HG02610 (cell line): ENCODE data around the gene ENOSF1.

Experiments
- ATAC-seq: cut with Tn5 transposase; IDR thresholded peaks from one replicate; pipeline ENCODE4 v1.9.1; 2021; ENCODE audit warnings: mild to moderate bottlenecking, moderate library complexity; ENCODE audit not compliant: unreplicated experiment

ENOSF1 gene

DNA sequence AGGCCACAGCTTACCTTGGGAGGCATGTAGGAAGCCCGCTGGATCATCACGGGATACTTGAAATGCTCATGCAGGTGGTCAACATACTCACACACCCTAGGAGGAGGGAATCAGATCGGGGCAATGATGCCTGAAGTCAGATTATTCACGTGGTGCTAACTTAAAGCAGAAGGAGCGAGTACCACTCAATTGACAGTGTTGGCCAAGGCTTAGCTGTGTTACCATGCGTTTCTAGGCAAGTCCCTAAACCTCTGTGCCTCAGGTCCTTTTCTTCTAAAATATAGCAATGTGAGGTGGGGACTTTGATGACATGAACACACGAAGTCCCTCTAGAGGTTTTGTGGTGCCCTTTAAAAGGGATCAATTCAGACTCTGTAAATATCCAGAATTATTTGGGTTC is 37.1 kb downstream of the ENOSF1 start:
- ATAC-seq: no peak

DNA sequence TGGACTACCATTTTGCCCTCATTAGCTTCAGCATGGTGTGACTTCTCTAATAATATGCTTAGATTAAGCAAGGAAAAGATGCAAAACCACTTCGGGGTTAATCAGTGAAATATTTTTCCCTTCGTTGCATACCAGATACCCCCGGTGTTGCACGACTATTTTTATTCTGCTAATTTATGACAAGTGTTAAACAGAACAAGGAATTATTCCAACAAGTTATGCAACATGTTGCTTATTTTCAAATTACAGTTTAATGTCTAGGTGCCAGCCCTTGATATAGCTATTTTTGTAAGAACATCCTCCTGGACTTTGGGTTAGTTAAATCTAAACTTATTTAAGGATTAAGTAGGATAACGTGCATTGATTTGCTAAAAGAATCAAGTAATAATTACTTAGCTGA is 38.7 kb downstream of the ENOSF1 start:
- no peak for ATAC-seq

GRCh38 chr18:673317-673716 is 39.1 kb downstream of the ENOSF1 start:
- ATAC-seq: no peak

DNA sequence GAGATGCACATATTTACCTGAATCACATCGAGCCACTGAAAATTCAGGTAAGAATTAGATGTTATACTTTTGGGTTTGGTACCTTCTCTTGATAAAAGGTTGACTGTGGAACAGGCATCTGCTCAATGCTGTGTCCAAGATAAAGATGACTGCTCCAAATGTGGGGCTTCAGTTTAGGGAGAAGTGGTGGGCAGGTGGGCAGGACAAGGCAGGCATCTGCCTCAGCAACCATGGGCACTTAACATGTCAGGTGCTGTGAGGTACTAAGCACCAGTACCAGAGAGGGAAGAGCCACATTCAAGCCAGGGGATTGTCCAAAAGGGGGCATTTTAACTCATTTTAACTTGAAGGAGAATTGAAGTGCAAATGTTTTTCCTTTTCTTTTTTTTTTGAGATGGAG is 41.0 kb downstream of the ENOSF1 start:
- ATAC-seq: no peak

DNA sequence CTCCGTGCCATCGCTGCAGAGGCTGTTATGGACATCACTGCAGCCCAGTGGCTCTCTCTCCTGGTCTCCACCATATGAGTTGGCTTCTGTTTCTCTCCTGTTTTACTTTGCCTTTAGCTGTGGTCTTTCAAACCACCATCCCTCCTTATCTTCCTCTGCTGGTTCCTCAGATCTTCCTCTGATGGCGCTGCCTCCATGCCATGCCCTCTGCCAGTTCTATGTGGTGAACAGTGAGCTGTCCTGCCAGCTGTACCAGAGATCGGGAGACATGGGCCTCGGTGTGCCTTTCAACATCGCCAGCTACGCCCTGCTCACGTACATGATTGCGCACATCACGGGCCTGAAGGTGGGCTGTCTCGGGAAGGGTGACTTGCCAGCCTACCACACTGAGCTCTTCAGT is 41.9 kb downstream of the ENOSF1 start:
- no peak for ATAC-seq

- ATAC-seq: peak; percentile 74
These were observed 43.4 kb downstream of the ENOSF1 start for GRCh38 chr18:669077-669476.

GRCh38 chr18:668260-668659 is 44.2 kb downstream of the ENOSF1 start:
- no peak for ATAC-seq

DNA sequence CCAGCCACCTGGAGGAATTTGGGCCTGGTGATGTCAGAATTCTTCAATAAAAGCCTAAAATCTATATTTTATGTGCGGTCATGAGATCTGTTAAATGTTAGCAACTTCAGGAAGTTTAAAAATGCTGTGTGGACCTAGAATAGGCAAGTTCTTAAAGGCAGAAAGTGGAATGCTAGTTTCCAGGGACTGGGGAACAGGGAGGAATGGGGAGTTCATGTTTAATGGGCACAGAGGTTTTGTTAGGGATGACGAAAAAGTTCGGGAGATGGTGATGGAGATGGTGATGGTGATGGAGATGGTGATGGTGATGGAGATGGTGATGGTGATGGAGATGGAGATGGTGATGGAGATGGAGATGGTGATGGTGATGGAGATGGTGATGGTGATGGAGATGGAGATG is 45.8 kb downstream of the ENOSF1 start:
- no peak for ATAC-seq

DNA sequence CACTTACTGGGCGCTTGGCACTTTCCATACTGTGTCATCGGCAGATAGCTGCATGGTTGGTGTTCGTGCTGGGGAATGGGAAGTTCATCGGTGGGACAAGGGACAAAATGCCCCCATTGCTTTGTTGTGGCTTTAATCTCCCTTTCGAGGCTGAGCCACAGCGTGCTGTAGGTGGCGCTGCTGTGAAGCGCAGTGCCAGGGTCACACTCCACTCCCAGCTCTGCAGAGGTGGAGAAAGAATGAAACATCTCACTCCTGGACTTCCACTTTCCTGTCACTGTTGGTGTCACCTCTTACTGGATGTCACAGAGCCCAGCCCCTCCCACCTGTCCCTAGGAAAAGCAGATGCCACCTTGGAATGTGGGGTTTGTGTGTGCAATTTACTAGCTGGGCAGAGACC is 46.3 kb downstream of the ENOSF1 start:
- ATAC-seq: no peak

DNA sequence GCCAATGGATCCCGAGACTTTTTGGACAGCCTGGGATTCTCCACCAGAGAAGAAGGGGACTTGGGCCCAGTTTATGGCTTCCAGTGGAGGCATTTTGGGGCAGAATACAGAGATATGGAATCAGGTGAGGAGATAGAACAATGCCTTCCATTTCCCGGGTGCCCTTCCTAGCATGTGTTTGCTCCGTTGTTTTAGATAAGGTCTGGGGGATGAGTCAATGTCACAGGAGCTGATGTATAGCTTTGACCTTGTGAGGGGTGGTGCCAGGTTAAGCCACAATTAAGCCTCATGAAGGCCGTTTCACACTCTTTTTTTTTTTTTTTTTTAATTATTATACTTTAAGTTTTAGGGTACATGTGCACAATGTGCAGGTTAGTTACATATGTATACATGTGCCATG is 50.2 kb downstream of the ENOSF1 start:
- no peak for ATAC-seq

DNA sequence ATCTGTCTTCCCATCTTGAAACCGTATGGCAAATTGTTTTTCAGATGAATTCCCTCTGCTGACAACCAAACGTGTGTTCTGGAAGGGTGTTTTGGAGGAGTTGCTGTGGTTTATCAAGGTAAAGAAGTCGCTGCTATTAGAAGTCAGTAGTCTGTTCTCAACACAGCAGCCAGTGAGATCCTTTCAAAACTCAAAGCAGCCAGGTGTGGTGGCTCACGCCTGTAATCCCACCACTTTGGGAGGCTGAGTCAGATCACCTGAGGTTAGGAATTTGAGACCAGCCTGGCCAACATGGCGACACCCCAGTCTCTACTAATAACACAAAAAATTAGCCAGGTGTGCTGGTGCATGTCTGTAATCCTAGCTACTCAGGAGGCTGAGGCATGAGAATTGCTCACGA is 52.8 kb downstream of the ENOSF1 start:
- ATAC-seq: no peak

DNA sequence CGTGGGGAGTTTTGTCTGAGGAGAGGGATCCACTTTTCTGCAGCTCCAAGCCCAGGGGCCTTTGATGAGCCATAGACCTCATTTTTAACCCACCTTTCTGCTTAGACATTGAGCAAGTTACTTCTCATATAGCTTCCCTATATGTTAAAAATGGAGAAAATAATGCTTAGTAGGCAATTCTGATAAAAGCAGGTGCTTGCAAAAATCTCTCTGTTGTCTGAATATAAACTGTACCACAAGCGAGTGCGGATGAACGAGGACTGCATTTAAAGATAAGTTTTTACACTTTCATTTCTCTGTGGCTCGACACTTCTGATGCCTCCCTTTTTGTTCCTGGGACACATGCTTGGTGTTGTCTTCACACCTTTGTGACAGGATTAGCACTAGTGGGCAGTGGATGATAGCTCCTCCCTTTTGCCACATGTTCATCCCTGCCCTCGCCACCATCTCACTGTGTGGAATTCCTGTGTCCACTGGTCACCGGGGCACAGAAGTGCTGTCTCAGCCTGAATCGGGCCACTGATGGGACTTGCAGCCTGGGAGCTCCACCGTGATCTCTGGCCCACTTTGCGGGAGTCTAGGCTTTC is 53.4 kb downstream of the ENOSF1 start:
- ATAC-seq: no peak

DNA sequence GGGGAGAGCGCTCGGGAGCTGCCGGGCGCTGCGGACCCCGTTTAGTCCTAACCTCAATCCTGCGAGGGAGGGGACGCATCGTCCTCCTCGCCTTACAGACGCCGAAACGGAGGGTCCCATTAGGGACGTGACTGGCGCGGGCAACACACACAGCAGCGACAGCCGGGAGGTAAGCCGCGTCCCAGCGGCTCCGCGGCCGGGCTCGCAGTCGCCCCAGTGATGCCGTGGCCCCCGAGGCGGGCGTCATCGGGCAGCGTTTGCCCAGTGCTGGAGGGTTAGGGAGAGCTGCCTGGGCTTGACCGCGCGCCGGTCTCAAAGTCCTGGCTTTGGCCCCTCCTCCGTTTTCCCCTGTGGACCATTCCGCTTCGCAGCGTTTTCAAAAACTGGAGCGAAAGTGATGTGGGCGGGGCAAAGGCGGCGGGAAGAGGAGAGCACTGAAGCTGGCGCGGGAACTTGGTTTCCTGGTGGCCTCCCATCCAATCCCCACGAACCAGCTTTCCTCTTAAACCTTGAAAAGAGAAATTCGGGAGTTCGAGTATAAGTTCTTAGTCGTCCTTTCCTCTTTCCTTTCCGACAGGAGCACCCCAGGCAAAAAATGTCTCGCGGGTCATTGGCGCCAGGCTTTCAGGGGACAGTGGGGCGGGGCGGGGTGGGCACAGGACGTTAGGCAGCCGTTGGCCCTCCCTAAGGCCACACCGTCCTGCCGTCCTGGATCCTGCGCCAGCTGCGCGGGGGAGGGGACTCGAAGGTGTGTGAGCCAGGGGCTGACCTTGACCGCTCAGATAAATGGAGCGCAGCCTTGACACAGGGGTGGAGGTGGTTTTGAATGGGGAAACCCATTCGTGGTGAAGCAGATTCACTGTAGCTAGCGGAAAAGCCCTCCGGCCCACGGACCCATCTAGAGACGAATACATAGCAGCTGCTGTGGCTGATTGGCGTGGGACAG is 54.2 kb downstream of the ENOSF1 start:
- peak; percentile 62 for ATAC-seq

DNA sequence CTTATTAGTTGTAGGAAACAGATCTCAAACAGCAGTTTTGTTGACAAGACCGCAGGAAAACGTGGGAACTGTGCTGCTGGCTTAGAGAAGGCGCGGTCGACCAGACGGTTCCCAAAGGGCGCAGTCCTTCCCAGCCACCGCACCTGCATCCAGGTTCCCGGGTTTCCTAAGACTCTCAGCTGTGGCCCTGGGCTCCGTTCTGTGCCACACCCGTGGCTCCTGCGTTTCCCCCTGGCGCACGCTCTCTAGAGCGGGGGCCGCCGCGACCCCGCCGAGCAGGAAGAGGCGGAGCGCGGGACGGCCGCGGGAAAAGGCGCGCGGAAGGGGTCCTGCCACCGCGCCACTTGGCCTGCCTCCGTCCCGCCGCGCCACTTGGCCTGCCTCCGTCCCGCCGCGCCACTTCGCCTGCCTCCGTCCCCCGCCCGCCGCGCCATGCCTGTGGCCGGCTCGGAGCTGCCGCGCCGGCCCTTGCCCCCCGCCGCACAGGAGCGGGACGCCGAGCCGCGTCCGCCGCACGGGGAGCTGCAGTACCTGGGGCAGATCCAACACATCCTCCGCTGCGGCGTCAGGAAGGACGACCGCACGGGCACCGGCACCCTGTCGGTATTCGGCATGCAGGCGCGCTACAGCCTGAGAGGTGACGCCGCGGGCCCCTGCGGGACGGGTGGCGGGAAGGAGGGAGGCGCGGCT is 55.0 kb downstream of the ENOSF1 start, which contains the start of gene TYMS:
TYMS (plus strand) TSS at position 343 of the 690 bp plus-strand sequence; CDS start at position 433, 90 bp downstream.
- ATAC-seq: peak; percentile 52

DNA sequence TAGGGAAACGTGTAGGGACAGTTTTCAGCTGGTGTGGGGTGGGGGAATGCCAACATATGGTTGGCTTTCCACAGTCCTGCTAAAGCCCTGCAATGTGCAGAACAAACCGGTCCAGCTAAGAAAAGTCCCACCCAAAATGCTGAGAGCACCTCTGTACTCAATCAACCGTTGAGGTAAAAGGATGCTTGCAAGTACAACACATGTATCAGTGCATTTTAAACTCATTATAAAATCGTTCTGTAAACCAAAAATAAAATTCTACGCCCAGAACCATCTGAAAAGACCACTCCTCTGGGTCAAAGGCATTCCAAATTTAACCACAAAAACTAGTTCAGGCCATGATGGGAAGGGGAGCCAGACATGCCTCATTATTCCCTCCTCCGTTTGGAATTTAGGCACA is 57.0 kb downstream of the ENOSF1 start:
- ATAC-seq: no peak

GRCh38 chr18:654601-655000 is 57.8 kb downstream of the ENOSF1 start:
- ATAC-seq: no peak

DNA sequence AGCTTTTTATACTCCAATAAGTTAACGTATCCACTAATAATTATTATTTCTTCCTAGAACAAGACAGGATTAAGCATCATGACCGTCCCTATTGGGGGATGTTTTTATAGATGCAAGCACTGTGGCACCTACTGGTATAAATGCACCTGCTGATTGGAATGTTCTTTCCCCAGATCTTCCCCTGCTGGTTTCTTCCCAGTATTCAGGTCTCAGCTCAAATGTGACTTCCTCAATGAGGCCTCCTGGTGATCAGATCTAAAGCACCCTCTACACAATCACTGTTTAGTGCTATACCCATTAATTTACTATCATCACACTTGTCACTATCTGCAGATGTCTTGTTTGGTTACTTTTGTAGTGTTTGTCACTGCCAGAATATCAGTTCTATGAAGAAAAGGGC is 58.9 kb downstream of the ENOSF1 start:
- ATAC-seq: no peak

DNA sequence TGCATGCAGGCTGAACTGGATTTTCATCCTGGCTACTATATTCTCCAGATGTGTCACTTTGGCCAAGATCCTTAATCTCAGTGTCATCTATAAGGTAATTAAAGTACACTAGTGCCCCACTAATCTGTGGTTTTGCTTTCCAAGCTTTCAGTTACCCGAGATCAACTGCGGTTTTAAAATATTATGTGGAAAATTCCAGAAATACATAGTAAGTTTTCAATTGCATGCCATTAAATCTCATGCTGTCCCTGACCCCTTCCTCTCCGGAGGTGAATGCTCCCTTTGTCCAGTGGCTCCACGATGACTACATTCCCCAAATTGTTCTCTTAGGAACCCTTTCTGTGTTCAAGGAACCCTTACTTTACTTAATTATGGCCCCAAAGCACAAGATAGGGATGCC is 60.3 kb downstream of the ENOSF1 start:
- no peak for ATAC-seq

- ATAC-seq: peak; percentile 94
These were observed 62.0 kb downstream of the ENOSF1 start for GRCh38 chr18:650428-650858.

- no peak for ATAC-seq
These were observed 63.1 kb downstream of the ENOSF1 start for GRCh38 chr18:649341-649740.

- ATAC-seq: no peak
These were observed 65.1 kb downstream of the ENOSF1 start for GRCh38 chr18:647304-647703.
